Activated CD4-positive, alpha-beta T cell treated with anti-CD3 and anti-CD28 coated beads for 36 hours (primary cell): ENCODE results near the gene RIIAD1. TPM values are rescaled to one million over a fixed set of nuclear protein-coding genes. Genes with fewer than 3 reads are reported as not detected.
"Not testable (repeated sequence)": the region's sequence is repeated elsewhere in the genome, so short reads cannot be mapped to it uniquely, and the experiment has no call there.

Source experiments
- ATAC-seq: fragments of 200-7000 bp; cut with Tn5 transposase; one replicate; pipeline ENCODE4 v1.10.0; 2021; ENCODE audit warnings: mild to moderate bottlenecking, moderate library complexity
- CTCF ChIA-PET: fragments of 350-600 bp; sonication (Branson Sonifier 250); formaldehyde crosslinking; loops from one replicate; lab custom pipeline; 2021; ENCODE audit warnings: antibody characterized with exemption; lab: Charles Lee
- POLR2A ChIA-PET: fragments of 350-600 bp; sonication (Branson Sonifier 250); formaldehyde crosslinking; loops from one replicate; lab custom pipeline; 2021; ENCODE audit warnings: antibody characterized with exemption, inconsistent platforms; lab: Charles Lee
- DNase-seq: peaks from one replicate; pipeline ENCODE4 v3.0.0-alpha.2; 2020
- H3K27ac Mint-ChIP-seq: one replicate; pipeline ENCODE4 v1.8.0; 2021; ENCODE audit warnings: mixed read lengths
- H3K27me3 Mint-ChIP-seq: one replicate; pipeline ENCODE4 v1.8.0; 2021; ENCODE audit warnings: mixed read lengths
- H3K36me3 Mint-ChIP-seq: one replicate; pipeline ENCODE4 v1.8.0; 2021; ENCODE audit warnings: low read depth, mixed read lengths
- H3K4me1 Mint-ChIP-seq: one replicate; pipeline ENCODE4 v1.8.0; 2021; ENCODE audit warnings: mixed read lengths
- H3K4me3 Mint-ChIP-seq: one replicate; pipeline ENCODE4 v1.8.0; 2021; ENCODE audit warnings: mild to moderate bottlenecking, moderate library complexity, mixed read lengths
- H3K9me3 Mint-ChIP-seq: one replicate; pipeline ENCODE4 v1.8.0; 2021; ENCODE audit warnings: low read depth, mixed read lengths
- intact Hi-C, 2 experiments: fragments of 100-400 bp; cut with DNase I in 1 of 2; cut with micrococcal nuclease in 1 of 2; formaldehyde crosslinking; loops; one replicate each; pipeline versions ENCODE4 v1.14.2 to v1.15.1; 2022 to 2024; cut with DNase I, micrococcal nuclease
- total RNA-seq, 2 experiments: library from RNA; stranded (reverse); gene quantifications; one replicate each; pipeline ENCODE4 v1.2.3, GENCODE V29; 2021

The RIIAD1 gene
- not detected for total RNA-seq

GRCh38 chr1:151720974-151721787 is at the start of gene RIIAD1:
TSS of gene RIIAD1 (plus strand) at chr1:151721522. CDS start at chr1:151721537, 15 bp downstream.
- H3K9me3 Mint-ChIP-seq: no peaks in the 10 kb centered on the region
- peak within 1 kb of the TSS; percentile 61 for H3K4me3 Mint-ChIP-seq
- intact Hi-C loops: loop anchor here in 1 of 2 experiments (1.0 to 2.0 kb wide), 3 partner anchors 109 to 181 kb away; partner anchors contain the start of genes SNX27 and TUFT1
- ChIA-PET CTCF (interaction anchor here (0.6 to 1.6 kb wide), 6 partner anchors 14 to 158 kb away, joined by 3 to 9 read pairs (median 4); no protein-coding TSS in a partner anchor), POLR2A (interaction anchor here (0.6 kb wide), 1 partner anchor 184 kb away, joined by 6 read pairs; no protein-coding TSS in a partner anchor)
- peak; percentile 67 for DNase-seq
- H3K36me3 Mint-ChIP-seq: no peaks in the 10 kb centered on the region
- peaks cover 55% of the 10 kb centered on the region for H3K27me3 Mint-ChIP-seq
- H3K4me1 Mint-ChIP-seq: peaks cover 21% of the 10 kb centered on the region
- H3K27ac Mint-ChIP-seq: no peak within 1 kb of the TSS
- ATAC-seq: peak; percentile 89

GRCh38 chr1:151673407-151673806 is 47.9 kb upstream of the RIIAD1 start:
- Mint-ChIP-seq H3K27me3 (no peaks in the 10 kb centered on the region), H3K27ac (no peak overlapping the region), H3K36me3 (peaks cover 29% of the 10 kb centered on the region), H3K4me1 (peaks cover 2% of the 10 kb centered on the region), H3K4me3 (no peak overlapping the region), H3K9me3 (peaks cover 2% of the 10 kb centered on the region)
- no peak for DNase-seq
- CTCF ChIA-PET: no interaction called here
- no peak for ATAC-seq
- POLR2A ChIA-PET: no interaction called here
- intact Hi-C loops: no loop called here

- Mint-ChIP-seq H3K4me1 (no peaks in the 10 kb centered on the region), H3K27me3 (no peaks in the 10 kb centered on the region), H3K27ac (no peak overlapping the region), H3K9me3 (no peaks in the 10 kb centered on the region), H3K36me3 (peaks cover 13% of the 10 kb centered on the region), H3K4me3 (no peak overlapping the region)
- ATAC-seq (no peak), DNase-seq (no peak)
- CTCF ChIA-PET: interaction anchor here (0.6 to 1.1 kb wide), 4 partner anchors 35 to 355 kb away, joined by 3 to 4 read pairs (median 3); no protein-coding TSS in a partner anchor
- intact Hi-C loops: no loop called here
- POLR2A ChIA-PET: no interaction called here
These were observed 40.9 kb upstream of the RIIAD1 start for GRCh38 chr1:151680391-151680790.

GRCh38 chr1:151680826-151681225 is 40.5 kb upstream of the RIIAD1 start:
- no peaks in the 10 kb centered on the region for H3K27me3 Mint-ChIP-seq
- H3K4me1 Mint-ChIP-seq: no peaks in the 10 kb centered on the region
- H3K4me3 Mint-ChIP-seq: no peak overlapping the region
- ATAC-seq: no peak
- no peaks in the 10 kb centered on the region for H3K9me3 Mint-ChIP-seq
- DNase-seq: no peak
- no peak overlapping the region for H3K27ac Mint-ChIP-seq
- ChIA-PET CTCF (interaction anchor here (0.6 to 1.1 kb wide), 3 partner anchors 35 to 87 kb away, joined by 3 to 4 read pairs (median 3); no protein-coding TSS in a partner anchor), POLR2A (no interaction called here)
- peaks cover 14% of the 10 kb centered on the region for H3K36me3 Mint-ChIP-seq
- intact Hi-C loops: no loop called here

GRCh38 chr1:151681923-151682322 is 39.4 kb upstream of the RIIAD1 start:
- POLR2A ChIA-PET: interaction anchor here (0.6 kb wide), 1 partner anchor 9 kb away, joined by 3 read pairs; no protein-coding TSS in a partner anchor
- peaks cover 17% of the 10 kb centered on the region for H3K36me3 Mint-ChIP-seq
- CTCF ChIA-PET: no interaction called here
- DNase-seq: no peak
- H3K9me3 Mint-ChIP-seq: no peaks in the 10 kb centered on the region
- intact Hi-C loops: no loop called here
- ATAC-seq: no peak
- H3K4me3 Mint-ChIP-seq: no peak overlapping the region
- no peak overlapping the region for H3K27ac Mint-ChIP-seq
- no peaks in the 10 kb centered on the region for H3K4me1 Mint-ChIP-seq
- H3K27me3 Mint-ChIP-seq: no peaks in the 10 kb centered on the region

GRCh38 chr1:151682901-151683300 is 38.4 kb upstream of the RIIAD1 start:
- peaks cover 17% of the 10 kb centered on the region for H3K36me3 Mint-ChIP-seq
- H3K27ac Mint-ChIP-seq, ATAC-seq, H3K4me3 Mint-ChIP-seq, H3K4me1 Mint-ChIP-seq, CTCF ChIA-PET, DNase-seq, H3K27me3 Mint-ChIP-seq, intact Hi-C loops, POLR2A ChIA-PET, H3K9me3 Mint-ChIP-seq: not testable (repeated sequence)

GRCh38 chr1:151684128-151684527 is 37.2 kb upstream of the RIIAD1 start:
- no peak overlapping the region for H3K4me3 Mint-ChIP-seq
- ATAC-seq (no peak), DNase-seq (no peak)
- H3K36me3 Mint-ChIP-seq: peaks cover 13% of the 10 kb centered on the region
- H3K9me3 Mint-ChIP-seq: no peaks in the 10 kb centered on the region
- ChIA-PET CTCF (no interaction called here), POLR2A (interaction anchor here (0.6 kb wide), 1 partner anchor 299 kb away, joined by 9 read pairs; no protein-coding TSS in a partner anchor)
- intact Hi-C loops: no loop called here
- no peak overlapping the region for H3K27ac Mint-ChIP-seq
- no peaks in the 10 kb centered on the region for H3K4me1 Mint-ChIP-seq
- no peaks in the 10 kb centered on the region for H3K27me3 Mint-ChIP-seq

GRCh38 chr1:151686561-151686960 is 34.8 kb upstream of the RIIAD1 start:
- Mint-ChIP-seq H3K27me3 (no peaks in the 10 kb centered on the region), H3K9me3 (no peaks in the 10 kb centered on the region), H3K4me1 (no peaks in the 10 kb centered on the region), H3K27ac (no peak overlapping the region), H3K4me3 (no peak overlapping the region), H3K36me3 (peaks cover 5% of the 10 kb centered on the region)
- no peak for ATAC-seq
- CTCF ChIA-PET: no interaction called here
- intact Hi-C loops: no loop called here
- DNase-seq: no peak
- POLR2A ChIA-PET: no interaction called here

- CTCF ChIA-PET: interaction anchor here (1.0 to 1.2 kb wide), 2 partner anchors 45 to 109 kb away, joined by 3 read pairs; no protein-coding TSS in a partner anchor
These were observed 31.8 kb upstream of the RIIAD1 start for GRCh38 chr1:151689494-151689893.

GRCh38 chr1:151692226-151692625 is 29.1 kb upstream of the RIIAD1 start:
- Mint-ChIP-seq H3K9me3 (no peaks in the 10 kb centered on the region), H3K27ac (no peak overlapping the region), H3K27me3 (no peaks in the 10 kb centered on the region), H3K4me1 (no peaks in the 10 kb centered on the region), H3K4me3 (no peak overlapping the region), H3K36me3 (peaks cover 16% of the 10 kb centered on the region)
- POLR2A ChIA-PET: no interaction called here
- intact Hi-C loops: no loop called here
- DNase-seq (no peak), ATAC-seq (no peak)
- CTCF ChIA-PET: no interaction called here

More at GRCh38 chr1:151689494-151689893, 31.8 kb upstream of the RIIAD1 start:
- Mint-ChIP-seq H3K9me3 (no peaks in the 10 kb centered on the region), H3K27me3 (no peaks in the 10 kb centered on the region), H3K4me3 (no peak overlapping the region), H3K27ac (no peak overlapping the region), H3K4me1 (no peaks in the 10 kb centered on the region), H3K36me3 (peaks cover 16% of the 10 kb centered on the region)
- no peak for DNase-seq
- no peak for ATAC-seq
- intact Hi-C loops: no loop called here
- POLR2A ChIA-PET: no interaction called here

- H3K9me3 Mint-ChIP-seq: no peaks in the 10 kb centered on the region
- CTCF ChIA-PET: interaction anchor here (0.6 to 1.2 kb wide), 3 partner anchors 127 to 1004 kb away, joined by 3 to 5 read pairs (median 3); no protein-coding TSS in a partner anchor
- no peak overlapping the region for H3K27ac Mint-ChIP-seq
- intact Hi-C loops: loop anchor here in 1 of 2 experiments (1.0 kb wide), 1 partner anchor 143 kb away; no protein-coding TSS in a partner anchor
- H3K4me3 Mint-ChIP-seq: no peak overlapping the region
- POLR2A ChIA-PET: no interaction called here
- H3K27me3 Mint-ChIP-seq: no peaks in the 10 kb centered on the region
- no peak for ATAC-seq
- peaks cover 16% of the 10 kb centered on the region for H3K36me3 Mint-ChIP-seq
- no peak for DNase-seq
- no peaks in the 10 kb centered on the region for H3K4me1 Mint-ChIP-seq
These were observed 28.2 kb upstream of the RIIAD1 start for GRCh38 chr1:151693057-151693651.
